HG02642 (cell line): ENCODE measurements around the gene CDH19.

Experiments used
- ATAC-seq: cut with Tn5 transposase; IDR thresholded peaks from one replicate; pipeline ENCODE4 v1.9.1; 2021; ENCODE audit warnings: mild to moderate bottlenecking; ENCODE audit not compliant: unreplicated experiment, poor library complexity

The CDH19 gene, protein sequence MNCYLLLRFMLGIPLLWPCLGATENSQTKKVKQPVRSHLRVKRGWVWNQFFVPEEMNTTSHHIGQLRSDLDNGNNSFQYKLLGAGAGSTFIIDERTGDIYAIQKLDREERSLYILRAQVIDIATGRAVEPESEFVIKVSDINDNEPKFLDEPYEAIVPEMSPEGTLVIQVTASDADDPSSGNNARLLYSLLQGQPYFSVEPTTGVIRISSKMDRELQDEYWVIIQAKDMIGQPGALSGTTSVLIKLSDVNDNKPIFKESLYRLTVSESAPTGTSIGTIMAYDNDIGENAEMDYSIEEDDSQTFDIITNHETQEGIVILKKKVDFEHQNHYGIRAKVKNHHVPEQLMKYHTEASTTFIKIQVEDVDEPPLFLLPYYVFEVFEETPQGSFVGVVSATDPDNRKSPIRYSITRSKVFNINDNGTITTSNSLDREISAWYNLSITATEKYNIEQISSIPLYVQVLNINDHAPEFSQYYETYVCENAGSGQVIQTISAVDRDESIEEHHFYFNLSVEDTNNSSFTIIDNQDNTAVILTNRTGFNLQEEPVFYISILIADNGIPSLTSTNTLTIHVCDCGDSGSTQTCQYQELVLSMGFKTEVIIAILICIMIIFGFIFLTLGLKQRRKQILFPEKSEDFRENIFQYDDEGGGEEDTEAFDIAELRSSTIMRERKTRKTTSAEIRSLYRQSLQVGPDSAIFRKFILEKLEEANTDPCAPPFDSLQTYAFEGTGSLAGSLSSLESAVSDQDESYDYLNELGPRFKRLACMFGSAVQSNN

DNA sequence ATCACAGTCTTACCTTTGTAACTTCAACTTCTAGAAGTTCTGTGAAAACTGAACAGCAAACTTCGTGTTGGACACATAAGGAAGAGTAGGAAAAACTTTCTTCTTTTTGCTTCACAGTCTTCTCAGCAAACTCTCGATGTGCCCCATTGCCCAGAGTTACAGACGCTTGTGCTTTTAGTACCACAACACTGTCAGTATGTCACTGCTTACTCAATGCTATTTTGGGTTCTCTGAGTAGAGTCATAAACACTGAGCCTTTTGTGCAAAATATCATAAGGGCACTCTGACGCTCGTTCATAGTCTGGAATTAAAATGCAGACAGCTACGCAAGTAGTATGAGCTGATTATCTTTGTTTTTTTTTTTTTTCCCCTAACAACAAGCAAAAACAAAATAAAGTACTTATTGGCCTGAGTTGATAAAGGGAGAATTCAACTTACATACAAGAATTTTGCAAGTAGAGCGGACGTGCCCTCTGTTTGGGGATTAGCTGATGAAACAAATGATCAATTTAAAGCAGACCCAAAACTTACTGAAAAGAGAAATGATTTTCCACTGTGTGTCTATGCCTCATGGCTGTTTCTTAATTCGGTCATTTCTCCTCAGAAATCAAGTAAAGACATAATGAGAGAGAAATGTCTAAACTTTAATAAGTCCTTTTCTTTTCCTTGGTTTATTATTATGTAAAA, at the start of gene CDH19:
CDH19 (minus strand) TSS at position 150 of the 687 bp plus-strand sequence. CDS start 31,886 bp downstream, outside the sequence.
- ATAC-seq: no peak

DNA sequence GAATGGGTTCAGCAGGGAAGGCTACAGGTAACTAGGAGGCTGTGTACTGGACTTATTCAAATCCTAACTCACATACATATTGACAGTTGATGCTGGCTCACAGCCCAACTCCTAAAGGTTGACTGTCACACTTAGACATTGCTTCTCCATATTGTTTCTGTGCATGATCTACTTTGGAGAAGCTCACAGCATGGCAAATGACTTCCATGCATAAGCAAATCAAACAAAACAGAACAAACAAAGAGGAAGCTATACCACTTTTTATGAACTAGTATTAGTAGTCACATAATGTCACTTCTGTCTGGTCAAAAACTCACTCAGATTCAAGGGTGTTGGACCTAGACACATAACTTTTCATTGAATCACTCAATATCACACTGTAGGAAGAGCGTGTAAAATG, 43.8 kb upstream of the CDH19 start:
- no peak for ATAC-seq

DNA sequence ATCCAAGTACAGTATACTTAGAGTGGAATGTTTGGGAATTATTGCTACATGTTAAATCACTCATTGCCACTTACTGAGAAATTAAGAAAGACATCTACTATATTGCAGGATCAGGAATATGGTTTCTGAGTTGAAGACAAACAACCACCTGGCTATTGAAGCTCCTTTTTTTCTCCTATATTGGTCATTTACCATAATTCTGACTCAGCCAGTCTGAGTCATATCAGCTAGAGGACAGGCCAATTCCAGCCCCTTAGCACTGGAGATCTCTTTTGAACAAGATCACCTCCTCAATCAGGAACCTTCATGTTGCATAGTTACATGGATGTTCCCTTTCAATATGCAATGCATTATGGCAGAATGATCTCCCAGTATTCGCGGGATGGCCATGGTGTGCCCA, 42.7 kb upstream of the CDH19 start:
- no peak for ATAC-seq

DNA sequence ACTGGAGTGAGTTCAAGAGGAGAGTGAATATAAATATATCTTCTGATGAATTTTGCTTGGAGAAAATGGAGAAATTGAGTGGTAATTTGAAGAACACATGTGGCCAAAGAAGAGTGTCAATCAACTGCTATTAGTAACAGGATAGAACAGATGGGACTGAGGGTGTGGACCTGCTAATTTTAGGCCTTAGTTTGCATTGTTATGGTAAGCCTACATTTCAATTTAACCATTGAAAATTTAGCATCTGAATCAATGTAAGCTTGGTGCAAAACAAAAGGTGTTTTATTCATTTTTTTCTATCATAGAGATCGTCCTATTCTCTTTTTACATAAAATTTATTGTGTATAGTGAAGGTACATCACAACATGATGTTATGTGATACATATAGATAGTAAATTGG, 42.1 kb upstream of the CDH19 start:
- no peak for ATAC-seq

DNA sequence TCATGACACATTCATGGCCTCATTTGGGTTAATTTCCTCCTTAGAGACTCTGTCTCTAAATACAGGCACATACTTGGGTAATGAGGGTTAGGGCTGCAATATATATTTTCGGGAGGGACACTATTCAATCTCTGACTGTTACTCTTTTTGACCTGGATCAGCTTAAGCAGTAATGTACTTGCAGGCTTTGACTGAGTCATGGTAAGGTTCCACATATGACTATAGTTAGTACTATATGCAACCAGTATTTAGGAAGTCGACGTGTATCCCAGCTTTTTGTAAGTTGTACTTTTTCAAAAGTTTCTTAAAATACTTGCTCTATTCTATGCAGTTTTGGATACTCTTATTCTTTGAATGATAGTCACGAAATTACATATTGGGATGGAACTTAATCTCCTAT, 37.2 kb upstream of the CDH19 start:
- ATAC-seq: no peak

DNA sequence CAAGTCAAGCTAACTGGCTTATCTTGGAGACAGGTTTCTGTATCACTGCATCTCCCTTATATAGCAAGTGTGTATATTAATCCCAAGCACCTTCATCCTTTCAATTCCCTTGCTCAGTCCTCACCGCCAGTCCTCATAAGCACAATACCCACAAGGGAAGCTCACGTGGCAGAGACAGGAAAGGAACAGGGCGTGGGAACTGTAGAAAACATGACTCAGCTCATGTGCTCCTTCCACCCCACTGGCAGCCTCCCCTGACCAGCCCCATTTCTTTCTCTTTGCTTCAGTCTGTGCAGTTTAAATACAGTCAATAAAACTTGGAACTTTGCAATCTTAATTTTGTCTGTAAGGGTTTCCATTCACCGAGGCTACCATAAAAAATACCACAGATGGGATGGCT, 36.5 kb upstream of the CDH19 start:
- no peak for ATAC-seq

DNA sequence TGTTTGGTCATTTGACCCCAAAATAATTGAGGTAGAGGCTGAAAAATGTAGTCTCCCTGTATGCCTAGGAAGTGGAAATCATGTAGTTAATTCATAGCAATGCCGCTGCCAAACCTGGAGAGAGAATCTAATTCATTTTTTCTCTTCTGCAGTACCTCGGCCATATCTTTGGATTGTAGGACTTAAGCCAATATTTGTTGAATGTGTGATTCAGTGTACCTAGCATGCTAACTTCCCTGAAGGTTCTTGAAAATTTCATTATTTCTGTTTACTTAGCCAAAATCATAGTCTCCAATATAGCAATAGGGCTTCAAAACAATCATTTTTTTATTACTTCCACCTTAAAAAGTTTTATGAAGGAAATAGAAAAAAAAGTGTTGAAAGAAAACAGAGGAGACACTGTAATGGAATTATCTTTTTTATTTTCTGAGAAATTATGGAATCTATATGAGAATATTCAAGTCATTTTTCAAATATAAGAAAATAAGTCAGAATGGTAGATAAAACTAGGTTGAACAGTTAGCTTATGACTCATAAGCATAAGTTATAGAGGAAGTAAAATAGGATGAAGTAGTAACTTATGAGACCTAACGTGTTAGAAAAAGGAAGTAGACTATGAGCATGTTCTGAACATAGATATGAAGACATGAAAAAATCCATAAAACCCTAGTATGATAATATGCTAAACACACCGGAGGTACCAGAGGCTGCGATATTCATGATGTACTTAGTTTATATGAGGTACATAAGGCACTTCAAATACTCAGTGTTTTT, 35.2 kb upstream of the CDH19 start:
- ATAC-seq: no peak

DNA sequence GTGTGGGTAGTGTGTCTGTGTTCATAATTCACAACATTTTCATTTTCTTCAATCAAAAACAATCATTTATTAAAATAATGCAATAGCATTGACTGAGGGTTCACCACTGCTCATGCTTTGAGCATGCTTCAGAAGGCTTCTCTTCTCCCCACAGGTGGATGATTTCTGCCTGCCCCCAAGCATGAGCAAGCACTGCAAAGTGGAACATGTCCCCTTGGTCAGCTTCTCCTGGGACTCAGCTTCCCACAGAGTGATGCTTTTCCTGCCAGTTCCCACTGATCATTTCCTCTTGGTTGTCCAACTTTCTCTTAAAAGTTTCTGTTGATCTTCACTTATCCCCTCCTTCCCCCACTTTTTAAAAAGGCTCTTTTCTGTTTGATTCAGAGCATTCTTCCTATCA, 31.5 kb upstream of the CDH19 start:
- ATAC-seq: no peak

DNA sequence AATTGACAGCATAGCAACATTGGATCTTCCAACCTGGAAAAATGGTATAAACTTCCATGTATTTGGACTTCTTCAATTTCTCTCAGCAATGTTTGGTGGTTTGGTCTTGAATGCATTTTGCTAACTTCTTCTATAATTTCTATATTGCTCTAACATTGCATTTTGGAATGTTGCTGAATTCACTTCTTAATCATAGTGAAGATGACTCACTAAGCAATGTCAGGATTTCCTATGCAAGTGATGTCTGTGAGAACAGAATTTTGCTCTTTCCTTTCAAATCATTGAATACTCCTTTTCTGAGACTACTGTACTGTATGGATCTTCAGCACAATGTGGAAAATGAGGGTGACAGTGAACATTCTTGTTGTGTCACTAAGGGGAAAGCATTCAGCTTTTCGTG, 28.9 kb upstream of the CDH19 start:
- no peak for ATAC-seq

DNA sequence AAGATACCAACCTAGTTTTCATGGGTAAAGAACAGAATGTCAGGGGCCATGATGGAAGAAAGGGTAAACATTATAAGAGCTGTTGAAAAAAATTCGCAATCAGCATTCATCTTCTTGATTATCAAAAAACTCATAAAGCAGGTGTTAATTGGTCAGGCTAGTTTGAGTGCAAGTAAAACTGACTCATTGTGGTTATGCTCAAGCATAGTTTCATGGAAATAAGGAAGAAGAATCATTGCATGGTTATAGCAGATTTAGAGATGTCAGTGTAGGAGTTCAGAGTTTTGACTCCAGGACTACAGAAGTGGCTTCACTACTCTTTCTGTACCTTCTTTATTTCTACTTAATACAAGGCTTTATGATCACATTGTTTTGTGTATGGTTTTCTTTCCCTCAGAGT, 26.9 kb upstream of the CDH19 start:
- ATAC-seq: no peak

DNA sequence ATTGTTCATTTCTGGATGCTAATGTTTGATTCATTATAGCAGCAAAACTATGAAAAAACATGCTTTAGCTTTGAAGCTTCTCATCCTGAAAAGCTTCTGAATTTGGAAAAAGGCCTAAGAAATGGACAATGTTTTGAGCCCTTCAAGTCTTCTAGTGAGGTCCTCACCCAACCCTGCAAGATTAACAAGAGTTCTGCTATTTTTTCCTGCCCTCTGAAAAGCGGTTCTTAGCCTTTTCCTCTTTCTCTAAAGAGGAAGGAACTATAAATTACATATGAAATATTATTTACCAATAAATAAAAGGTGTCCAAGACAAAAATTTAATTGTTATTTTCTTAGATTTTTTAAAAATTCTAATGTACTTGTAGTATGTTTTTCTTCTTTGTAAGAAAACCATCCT, 19.9 kb upstream of the CDH19 start:
- ATAC-seq: no peak

DNA sequence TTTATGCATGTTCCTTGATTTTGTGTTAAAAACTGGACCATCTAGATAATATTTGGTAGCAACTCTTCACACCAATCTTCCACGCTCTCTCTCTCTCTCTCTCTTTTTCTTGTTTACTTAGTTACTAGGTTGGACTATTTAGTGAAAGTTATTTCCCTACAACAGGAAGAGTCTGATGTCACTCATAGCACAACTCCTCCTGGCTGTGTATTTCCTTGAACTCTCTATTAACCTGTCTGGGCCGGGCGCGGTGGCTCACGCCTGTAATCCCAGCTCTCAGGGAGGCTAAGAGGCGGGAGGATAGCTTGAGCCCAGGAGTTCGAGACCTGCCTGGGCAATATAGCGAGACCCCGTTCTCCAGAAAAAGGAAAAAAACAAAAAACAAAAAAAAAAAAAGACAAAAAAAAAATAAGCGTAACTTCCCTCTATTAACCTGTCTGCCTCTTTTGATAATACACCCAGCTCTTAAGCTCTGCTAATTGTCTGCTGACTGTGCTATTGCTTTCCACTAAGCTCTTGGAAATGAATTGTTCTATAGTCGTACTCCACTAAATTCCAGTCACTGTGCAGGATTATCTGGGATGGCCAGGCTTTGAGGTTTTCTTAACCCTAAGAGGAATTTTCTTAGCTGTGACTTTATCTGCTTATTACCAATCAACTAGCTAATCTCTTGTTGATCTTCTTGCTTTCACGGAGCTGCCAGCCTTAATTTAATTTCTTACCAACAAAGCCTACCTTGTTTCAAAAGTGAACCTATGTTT, 18.1 kb upstream of the CDH19 start:
- ATAC-seq: no peak

DNA sequence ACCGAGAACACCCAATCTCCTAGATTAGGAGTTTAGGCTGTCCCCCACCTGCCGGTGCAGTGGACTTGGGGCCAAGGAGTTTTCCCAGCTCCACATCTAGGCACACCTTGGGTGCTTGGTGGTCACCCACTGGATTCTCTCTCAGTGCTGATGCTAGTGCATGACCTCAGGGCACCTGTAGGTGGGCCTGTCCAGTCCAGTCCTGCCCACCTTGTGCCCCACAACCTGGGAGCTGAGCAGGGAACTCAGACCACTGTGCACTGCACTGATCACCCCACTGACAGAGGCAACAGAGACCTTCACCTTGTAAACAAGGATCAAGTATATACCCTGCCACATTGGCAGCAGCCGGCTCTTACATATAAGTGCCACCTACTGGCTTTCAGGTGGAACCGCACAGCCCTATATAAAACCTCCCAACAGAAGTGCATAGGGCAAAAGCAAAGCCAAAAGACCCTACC, 12.7 kb upstream of the CDH19 start:
- ATAC-seq: peak; percentile 87

DNA sequence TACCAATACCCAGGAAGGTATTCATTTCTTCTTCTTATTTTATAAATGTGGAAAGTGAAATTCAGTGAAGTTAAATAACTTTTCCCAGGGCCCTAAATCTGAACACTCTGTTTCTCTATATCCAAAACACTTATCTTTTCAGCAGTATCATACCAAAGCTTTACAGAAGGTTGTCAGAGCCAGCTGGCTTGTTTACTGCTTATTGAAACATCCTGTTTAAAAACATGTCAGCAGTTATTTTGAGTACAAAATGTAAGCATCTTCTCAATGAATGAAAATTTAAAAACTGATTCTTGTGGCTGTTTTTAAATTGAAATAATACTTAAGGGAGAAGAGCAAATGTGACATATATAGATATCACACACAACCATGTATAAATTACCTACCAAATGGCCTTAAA, 11.3 kb upstream of the CDH19 start:
- no peak for ATAC-seq

DNA sequence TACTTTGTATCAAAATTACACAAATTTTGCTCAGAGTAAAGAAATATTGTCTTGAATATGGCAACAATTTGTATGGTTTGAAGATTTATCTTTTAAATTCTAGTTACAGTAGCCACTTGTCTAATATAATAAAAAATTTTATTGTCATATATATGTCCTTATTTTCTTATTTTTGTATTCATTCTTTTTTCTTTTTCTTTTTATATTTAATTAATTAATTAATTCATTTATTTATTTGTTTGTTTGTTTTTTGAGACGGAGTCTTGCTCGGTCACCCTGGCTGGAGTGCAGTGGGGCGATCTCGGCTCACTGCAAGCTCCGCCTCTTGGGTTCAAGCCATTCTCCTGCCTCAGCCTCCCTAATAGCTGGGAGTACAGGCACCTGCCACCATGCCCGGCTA, 3.7 kb upstream of the CDH19 start:
- ATAC-seq: no peak

DNA sequence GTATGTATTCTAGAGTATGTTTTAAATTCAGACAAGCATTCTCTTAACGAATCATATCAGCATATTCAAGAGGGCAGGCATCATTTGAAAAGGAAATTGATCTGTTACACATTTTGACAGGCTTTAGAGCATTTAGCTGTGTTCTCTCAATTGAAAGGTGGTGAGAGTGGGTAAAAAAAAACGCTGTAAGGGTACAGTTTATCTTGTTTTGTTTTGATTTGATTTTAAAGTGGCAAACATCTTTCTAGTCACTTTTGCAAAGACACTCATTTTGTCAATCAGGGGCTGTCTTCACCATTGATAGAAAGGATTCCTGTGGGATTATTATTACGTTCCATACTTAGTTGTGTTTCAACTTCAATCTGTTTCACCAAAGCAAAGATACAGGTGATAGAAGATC, 2.2 kb downstream of the CDH19 start:
- ATAC-seq: no peak

DNA sequence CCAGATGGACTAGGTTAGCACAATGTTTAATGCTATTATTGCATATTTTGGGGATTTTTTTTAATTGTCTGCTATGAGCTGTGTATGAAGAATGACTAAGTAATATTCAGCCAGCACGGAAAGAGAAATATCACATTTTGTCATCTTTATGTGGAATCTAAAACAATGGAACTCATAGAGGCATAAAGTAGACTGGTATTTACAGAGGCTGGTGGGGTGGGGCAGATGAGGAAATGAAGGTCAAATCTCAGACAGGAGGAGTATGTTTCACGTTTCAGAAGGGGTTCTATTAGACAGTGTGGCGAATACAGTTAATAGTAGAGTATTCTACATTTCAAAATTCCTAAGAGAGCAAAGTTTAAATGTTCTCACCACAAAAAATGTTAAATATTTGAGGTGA, 4.7 kb downstream of the CDH19 start:
- ATAC-seq: no peak

DNA sequence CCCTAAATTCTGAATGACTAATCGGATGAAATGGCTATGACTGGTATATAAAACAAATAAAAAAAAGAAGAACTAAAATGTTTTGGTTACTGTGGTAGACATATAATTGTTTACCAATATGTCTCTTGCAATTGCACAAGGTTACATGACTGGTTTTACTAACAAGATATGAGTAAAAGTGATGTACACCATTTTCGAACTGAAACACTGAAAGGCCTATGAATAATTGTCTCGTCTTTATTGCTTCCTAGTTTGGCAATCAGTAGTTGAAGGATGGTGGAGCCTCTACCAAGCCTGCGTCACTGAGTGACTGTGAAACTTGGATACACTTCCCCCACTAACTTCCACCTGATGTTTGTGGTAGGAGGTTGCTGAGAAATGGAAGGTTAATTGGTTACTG, 16.5 kb downstream of the CDH19 start:
- no peak for ATAC-seq

DNA sequence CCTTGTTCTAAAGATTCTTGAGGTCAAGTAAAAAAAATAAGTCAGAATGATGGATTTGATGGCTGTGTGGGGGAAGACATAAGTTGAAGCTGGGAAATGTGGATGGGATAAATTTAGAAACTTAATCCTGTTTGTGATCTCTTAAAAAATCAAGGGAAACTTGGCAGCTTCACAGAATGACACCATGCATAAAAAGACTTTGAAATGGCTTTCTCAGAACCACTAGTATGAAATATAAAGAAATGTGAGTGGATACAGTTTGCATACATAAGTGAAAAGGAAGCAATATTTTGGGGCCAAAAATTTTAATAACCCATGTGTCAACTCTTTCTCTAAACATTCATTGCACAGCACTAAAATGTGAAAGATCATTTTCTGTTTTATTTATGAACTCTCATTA, 21.7 kb downstream of the CDH19 start:
- no peak for ATAC-seq

DNA sequence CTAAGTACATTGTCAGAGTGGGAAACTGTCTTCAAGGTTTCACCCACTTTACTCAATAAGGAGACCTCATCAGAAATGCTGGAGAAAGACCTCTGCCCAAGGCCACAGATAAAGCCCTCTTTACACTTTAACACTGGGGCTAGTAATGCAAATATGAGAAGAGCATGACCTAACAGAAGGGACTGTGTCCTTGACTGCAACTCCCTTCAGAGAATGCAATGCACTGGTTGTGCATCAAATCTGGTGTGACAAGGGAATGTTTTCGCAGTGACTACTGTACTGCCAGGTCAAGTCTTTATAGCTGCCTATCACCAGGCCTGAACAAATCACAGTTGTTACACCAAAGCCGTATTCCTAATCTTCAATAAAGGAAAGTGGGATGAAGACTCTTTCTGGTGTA, 28.6 kb downstream of the CDH19 start:
- ATAC-seq: no peak
